ENCODE measurements around the gene NPLOC4.

- TF ChIP-seq RAD21 (IDR thresholded peaks at IDR 0.05 in 1 of 2, conservative IDR thresholded peaks at IDR 0.05 in 1 of 2; ENCODE audit: low read depth in 2 of 2, low read length in 2 of 2) (no peak), SUZ12 (IDR thresholded peaks at IDR 0.05; ENCODE audit: low read length) (no peak), POLR2A (IDR thresholded peaks at IDR 0.05; ENCODE audit: control extremely low read depth in 1 of 2, low read depth in 2 of 2, low read length in 2 of 2) (no peak), RFX5 (IDR thresholded peaks at IDR 0.05; ENCODE audit: borderline replicate concordance, low read depth, low read length) (no peak), CTCF (IDR thresholded peaks at IDR 0.05; ENCODE audit: control extremely low read depth in 1 of 3, insufficient read depth in 1 of 3, low read depth in 1 of 3, low read length in 3 of 3) (no peak)
Observed at GRCh38 chr17:81582749-81583148, 54.2 kb downstream of the NPLOC4 start.

All from H1 (cell line).